T-helper 17 cell (primary cell): ENCODE measurements around the gene RFC3. TPM values are rescaled to one million over a fixed set of nuclear protein-coding genes. Genes with fewer than 3 reads are reported as not detected.
"Not testable (repeated sequence)": the region's sequence is repeated elsewhere in the genome, so short reads cannot be mapped to it uniquely, and the experiment has no call there.

ENCODE experiments used
- ATAC-seq: fragments of 150-1000 bp; cut with Tn5 transposase; 2 replicates; pipeline ENCODE4 v1.10.0; 2021; ENCODE audit warnings: mild to moderate bottlenecking, moderate library complexity
- DNase-seq, 3 donors: peaks; one replicate each; pipeline versions ENCODE4 v3.0.0 to v3.0.0-alpha.2; 2020 to 2021
- H3K9me3 ChIP-seq: one replicate; pipeline ENCODE4 v1.7.0; 2013; ENCODE audit warnings: low read length, mild to moderate bottlenecking; ENCODE audit not compliant: control insufficient read depth, poor library complexity, severe bottlenecking
- H3K27ac Mint-ChIP-seq: one replicate; pipeline ENCODE4 v1.8.0; 2022; ENCODE audit warnings: mild to moderate bottlenecking, moderate library complexity, mixed read lengths
- H3K27me3 Mint-ChIP-seq: one replicate; pipeline ENCODE4 v1.8.0; 2022; ENCODE audit warnings: mixed read lengths
- H3K36me3 Mint-ChIP-seq: one replicate; pipeline ENCODE4 v1.8.0; 2022; ENCODE audit warnings: low read depth, mixed read lengths
- H3K4me1 Mint-ChIP-seq: one replicate; pipeline ENCODE4 v1.8.0; 2022; ENCODE audit warnings: mild to moderate bottlenecking, mixed read lengths
- H3K4me3 Mint-ChIP-seq: one replicate; pipeline ENCODE4 v1.8.0; 2022; ENCODE audit warnings: mild to moderate bottlenecking, moderate library complexity, mixed read lengths
- total RNA-seq, 4 donors: library from RNA in 2 of 4; stranded (reverse) in 2 of 4; gene quantifications; one replicate each; pipeline ENCODE4 v1.2.3 and lab custom pipeline; 2022 to 2026

The RFC3 gene
- total RNA-seq, 2 donors from 2014 or later, result 4.6 to 6.2 TPM

- Mint-ChIP-seq H3K27ac (no peak overlapping the region), H3K4me3 (no peak overlapping the region), H3K4me1 (no peaks in the 10 kb centered on the region), H3K36me3 (no peaks in the 10 kb centered on the region), H3K27me3 (no peaks in the 10 kb centered on the region)
- no peak for ATAC-seq
- no peaks in the 10 kb centered on the region for H3K9me3 ChIP-seq
- DNase-seq, result no peak
These were observed 24.2 kb upstream of the RFC3 start for GRCh38 chr13:33793726-33794125.

DNA sequence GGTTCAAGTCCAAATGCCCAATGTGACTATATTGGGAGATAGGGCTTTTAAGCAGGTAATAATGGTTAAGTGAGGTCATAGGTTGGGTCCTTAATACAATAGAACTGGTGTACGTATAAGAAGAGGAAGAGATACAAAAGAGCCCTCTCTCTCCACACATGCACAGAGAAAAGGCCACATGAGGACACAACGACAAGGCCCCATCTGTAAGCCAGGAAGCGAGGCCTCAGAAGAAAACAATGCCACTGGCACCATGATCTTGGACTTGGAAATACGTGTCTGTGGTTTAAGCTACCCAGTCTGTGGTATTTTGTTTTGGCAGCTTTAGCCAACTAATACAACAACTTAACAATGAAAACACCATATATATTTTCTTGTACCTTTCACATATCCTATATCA lies 23.4 kb upstream of the RFC3 start:
- no peak overlapping the region for H3K4me3 Mint-ChIP-seq
- H3K9me3 ChIP-seq, result no peaks in the 10 kb centered on the region
- H3K36me3 Mint-ChIP-seq, result no peaks in the 10 kb centered on the region
- no peak for DNase-seq
- H3K4me1 Mint-ChIP-seq, result no peaks in the 10 kb centered on the region
- H3K27ac Mint-ChIP-seq, result no peak overlapping the region
- ATAC-seq, result no peak
- no peaks in the 10 kb centered on the region for H3K27me3 Mint-ChIP-seq

GRCh38 chr13:33796095-33796494 lies 21.9 kb upstream of the RFC3 start:
- peaks cover 3% of the 10 kb centered on the region for H3K4me1 Mint-ChIP-seq
- H3K27ac Mint-ChIP-seq, result no peak overlapping the region

GRCh38 chr13:33797622-33798021 lies 20.3 kb upstream of the RFC3 start:
- no peak overlapping the region for H3K27ac Mint-ChIP-seq
- H3K4me1 Mint-ChIP-seq, result peaks cover 5% of the 10 kb centered on the region
- ATAC-seq (no peak), DNase-seq (no peak)
- H3K36me3 Mint-ChIP-seq, result no peaks in the 10 kb centered on the region
- no peak overlapping the region for H3K4me3 Mint-ChIP-seq
- H3K27me3 Mint-ChIP-seq, result peaks cover 15% of the 10 kb centered on the region
- H3K9me3 ChIP-seq, result no peaks in the 10 kb centered on the region

More at GRCh38 chr13:33796095-33796494, 21.9 kb upstream of the RFC3 start:
- Mint-ChIP-seq H3K27me3 (peaks cover 2% of the 10 kb centered on the region), H3K4me3 (no peak overlapping the region), H3K36me3 (no peaks in the 10 kb centered on the region)
- DNase-seq, result no peak
- ATAC-seq, result no peak
- H3K9me3 ChIP-seq, result no peaks in the 10 kb centered on the region

GRCh38 chr13:33798023-33798422 lies 19.9 kb upstream of the RFC3 start:
- H3K27me3 Mint-ChIP-seq, result peaks cover 19% of the 10 kb centered on the region
- peaks cover 5% of the 10 kb centered on the region for H3K4me1 Mint-ChIP-seq
- DNase-seq, result no peak
- ATAC-seq, result no peak
- no peaks in the 10 kb centered on the region for H3K36me3 Mint-ChIP-seq
- H3K4me3 Mint-ChIP-seq, result no peak overlapping the region
- H3K27ac Mint-ChIP-seq, result no peak overlapping the region
- H3K9me3 ChIP-seq, result no peaks in the 10 kb centered on the region

DNA sequence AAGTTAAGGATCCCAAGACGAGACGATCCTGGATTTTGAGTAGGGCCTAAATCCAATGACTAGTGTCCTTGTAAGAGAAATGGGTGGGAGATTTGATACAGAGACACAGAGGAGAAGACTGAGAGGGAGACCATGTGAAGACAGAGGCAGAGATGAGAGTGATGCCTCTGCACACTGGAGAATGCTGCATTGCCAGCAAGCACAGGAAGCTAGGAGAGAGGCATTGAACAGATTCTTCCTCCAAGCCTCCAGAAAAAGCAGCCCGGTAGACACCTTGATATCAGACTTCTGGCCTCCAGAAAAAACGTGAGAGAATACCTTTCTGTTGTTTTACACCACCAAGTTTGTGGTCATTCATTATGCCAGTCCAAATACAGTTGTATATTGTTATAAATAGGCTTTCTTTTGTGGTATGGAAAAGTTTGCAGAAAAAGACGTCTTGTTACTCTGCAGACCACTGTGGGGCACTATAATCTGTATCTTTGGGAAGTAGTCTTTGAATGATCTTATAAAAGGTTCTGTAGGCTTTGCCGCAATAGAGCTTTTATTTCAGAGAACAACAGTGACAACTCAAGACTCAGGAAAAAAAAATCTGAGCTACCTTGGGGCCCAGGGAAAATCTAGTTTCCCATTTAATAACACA lies 17.9 kb upstream of the RFC3 start:
- H3K4me3 Mint-ChIP-seq, result no peak overlapping the region
- no peaks in the 10 kb centered on the region for H3K9me3 ChIP-seq
- DNase-seq (no peak), ATAC-seq (no peak)
- H3K36me3 Mint-ChIP-seq, result no peaks in the 10 kb centered on the region
- peaks cover 38% of the 10 kb centered on the region for H3K27me3 Mint-ChIP-seq
- no peak overlapping the region for H3K27ac Mint-ChIP-seq
- peaks cover 5% of the 10 kb centered on the region for H3K4me1 Mint-ChIP-seq

DNA sequence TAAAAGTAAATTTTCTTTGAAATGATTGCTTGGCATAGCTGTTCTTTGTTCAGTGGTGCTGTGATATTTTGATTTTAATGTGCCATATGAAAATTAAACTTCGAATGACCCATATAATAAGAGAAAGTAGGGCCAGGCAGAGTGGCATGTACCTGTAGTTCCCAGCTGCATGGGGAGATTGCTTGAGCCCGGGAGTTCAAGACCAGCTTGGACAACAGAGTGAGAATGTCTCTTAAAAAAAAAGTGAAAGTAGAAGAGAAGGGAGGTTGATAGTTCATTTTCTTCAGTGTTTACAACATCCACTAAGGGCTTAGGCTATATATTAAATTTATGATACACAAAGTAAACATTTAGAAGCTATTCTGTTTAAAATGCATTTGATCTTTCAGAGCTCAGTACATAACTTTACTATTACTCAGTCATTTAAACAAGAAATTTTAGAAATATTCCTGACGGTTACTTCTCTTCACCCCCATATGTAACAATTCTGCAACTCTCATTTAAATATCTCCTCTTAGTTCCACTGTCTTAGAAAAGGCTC lies 17.2 kb upstream of the RFC3 start:
- H3K27me3 Mint-ChIP-seq, result peaks cover 38% of the 10 kb centered on the region
- peaks cover 5% of the 10 kb centered on the region for H3K4me1 Mint-ChIP-seq
- no peak overlapping the region for H3K27ac Mint-ChIP-seq
- ATAC-seq (no peak), DNase-seq (no peak)
- H3K36me3 Mint-ChIP-seq, result no peaks in the 10 kb centered on the region
- H3K9me3 ChIP-seq, result no peaks in the 10 kb centered on the region
- H3K4me3 Mint-ChIP-seq, result no peak overlapping the region

DNA sequence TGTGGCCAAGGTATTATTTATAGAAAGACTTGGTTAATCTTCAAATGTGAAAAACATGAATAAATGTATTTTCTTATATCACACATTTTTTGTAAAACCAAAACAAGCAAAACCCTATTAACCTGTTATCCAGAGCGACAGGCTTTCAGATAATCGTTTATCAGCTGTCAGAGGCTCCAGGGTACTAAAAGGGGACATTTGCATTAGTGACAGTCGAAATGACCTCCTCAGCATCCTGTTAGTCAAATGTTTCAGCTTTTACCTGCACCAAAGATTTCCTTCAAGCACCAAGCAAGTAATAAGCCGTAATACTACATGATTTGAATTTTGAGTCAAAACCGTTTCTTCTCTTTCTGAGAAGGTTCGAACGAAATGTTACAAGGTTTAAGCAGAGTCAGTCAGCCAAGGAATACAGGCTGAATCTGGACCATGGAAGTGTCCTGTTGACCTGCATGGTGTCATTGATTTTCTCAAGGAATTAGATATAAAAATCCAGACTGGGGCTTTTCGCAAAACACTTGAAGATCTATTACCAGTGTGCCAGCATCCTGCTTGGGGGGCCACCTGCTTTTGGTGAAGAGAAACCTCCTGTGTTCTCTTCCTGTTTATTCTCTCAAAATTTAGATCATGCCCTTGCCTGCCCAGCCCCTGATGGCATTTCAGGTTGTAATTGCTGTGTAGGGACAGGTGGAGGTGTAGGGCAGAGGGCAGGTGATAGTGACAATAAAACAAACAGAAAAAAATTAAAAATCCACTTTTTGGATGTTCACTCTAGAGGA lies 11.3 kb upstream of the RFC3 start:
- Mint-ChIP-seq H3K4me1 (no peaks in the 10 kb centered on the region), H3K4me3 (no peak overlapping the region), H3K27ac (no peak overlapping the region), H3K36me3 (no peaks in the 10 kb centered on the region), H3K27me3 (peaks cover 60% of the 10 kb centered on the region)
- DNase-seq (no peak), ATAC-seq (no peak)
- H3K9me3 ChIP-seq, result no peaks in the 10 kb centered on the region

- H3K36me3 Mint-ChIP-seq, H3K27ac Mint-ChIP-seq, H3K4me1 Mint-ChIP-seq, ATAC-seq, H3K9me3 ChIP-seq, DNase-seq, H3K4me3 Mint-ChIP-seq: not testable (repeated sequence)
- H3K27me3 Mint-ChIP-seq, result peaks cover 20% of the 10 kb centered on the region
These were observed 5.1 kb upstream of the RFC3 start for GRCh38 chr13:33812829-33813228.

DNA sequence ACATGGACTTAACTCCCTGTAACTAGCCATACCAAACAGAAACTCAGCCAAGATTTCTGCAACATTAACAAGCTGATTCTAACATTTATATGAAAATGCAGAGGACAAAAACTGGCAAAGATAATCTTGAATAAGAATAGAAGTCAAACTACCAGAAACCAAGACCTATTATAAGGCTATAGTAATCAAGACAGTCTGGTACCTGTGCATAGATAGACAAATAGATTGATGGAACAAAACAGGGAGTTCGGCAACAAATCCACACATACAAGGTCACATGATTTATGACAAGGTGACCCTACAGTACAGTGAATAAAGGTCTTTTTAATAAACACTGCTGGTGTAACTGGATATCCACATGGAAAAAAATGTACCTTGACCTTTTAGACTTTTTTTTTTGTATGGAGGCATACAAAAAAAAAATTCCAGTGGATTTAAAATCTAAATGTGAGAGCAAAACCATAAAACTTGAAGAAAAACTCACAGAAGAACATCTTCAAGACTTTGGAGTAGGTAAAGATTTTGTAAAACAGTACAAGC lies 2.9 kb upstream of the RFC3 start:
- ATAC-seq, result no peak
- H3K27ac Mint-ChIP-seq, result no peak overlapping the region
- no peak for DNase-seq
- peaks cover 12% of the 10 kb centered on the region for H3K4me1 Mint-ChIP-seq
- no peaks in the 10 kb centered on the region for H3K36me3 Mint-ChIP-seq
- H3K4me3 Mint-ChIP-seq, result no peak overlapping the region
- no peaks in the 10 kb centered on the region for H3K27me3 Mint-ChIP-seq
- H3K9me3 ChIP-seq, result no peaks in the 10 kb centered on the region

- no peaks in the 10 kb centered on the region for H3K27me3 Mint-ChIP-seq
- H3K4me1 Mint-ChIP-seq, result peaks cover 12% of the 10 kb centered on the region
- no peak overlapping the region for H3K4me3 Mint-ChIP-seq
- H3K27ac Mint-ChIP-seq, result no peak overlapping the region
- H3K9me3 ChIP-seq, result no peaks in the 10 kb centered on the region
- no peak for ATAC-seq
- no peaks in the 10 kb centered on the region for H3K36me3 Mint-ChIP-seq
- no peak for DNase-seq
These were observed 1.0 kb upstream of the RFC3 start for GRCh38 chr13:33816912-33817311.

DNA sequence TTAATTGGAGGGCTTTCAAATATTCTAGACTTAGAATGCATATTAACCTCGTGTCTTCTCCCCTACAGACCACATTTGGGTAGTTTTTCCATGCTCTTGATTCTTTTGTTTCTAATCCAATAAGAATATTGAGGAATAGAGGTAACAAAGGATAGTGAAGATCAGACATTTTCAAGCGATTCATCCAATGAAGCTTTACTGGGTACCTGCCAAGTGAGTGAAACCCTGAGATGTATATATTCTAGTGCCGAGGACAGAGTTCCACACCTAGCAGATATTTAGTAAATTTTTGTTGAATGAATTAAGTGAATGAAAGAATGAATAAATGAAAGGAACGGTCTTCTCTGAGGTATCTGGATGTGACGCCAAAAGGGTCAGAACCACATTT lies 442 bp upstream of the RFC3 start:
- Mint-ChIP-seq H3K27ac (peak overlapping the region; percentile 97), H3K36me3 (no peaks in the 10 kb centered on the region), H3K27me3 (no peaks in the 10 kb centered on the region), H3K4me1 (peaks cover 12% of the 10 kb centered on the region), H3K4me3 (peak overlapping the region; percentile 97)
- H3K9me3 ChIP-seq, result no peaks in the 10 kb centered on the region
- peak; percentile 16 for ATAC-seq
- no peak for DNase-seq

GRCh38 chr13:33825083-33825482 lies 7.1 kb downstream of the RFC3 start:
- no peaks in the 10 kb centered on the region for H3K9me3 ChIP-seq
- DNase-seq (no peak), ATAC-seq (no peak)
- Mint-ChIP-seq H3K36me3 (peaks cover 8% of the 10 kb centered on the region), H3K4me3 (no peak overlapping the region), H3K4me1 (peaks cover 4% of the 10 kb centered on the region), H3K27ac (no peak overlapping the region), H3K27me3 (no peaks in the 10 kb centered on the region)
